Peyer's patch (tissue), 4 donors: Measurements from ENCODE around the gene CTSC.
"Not testable (repeated sequence)": the region's sequence is repeated elsewhere in the genome, so short reads cannot be mapped to it uniquely, and the experiment has no call there.

Experiments
- CTCF ChIP-seq, 6 experiments: fragments of 450-650 bp in 4 of 6; fragments of 200-600 bp in 2 of 6; sonication (generic) in 1 of 6; IDR thresholded peaks; one replicate each; pipeline ENCODE4 v1.5.1; 2017 to 2019; ENCODE audit warnings: antibody characterized with exemption in 6 of 6, mild to moderate bottlenecking in 3 of 6, moderate library complexity in 1 of 6
- POLR2A ChIP-seq, 2 donors: fragments of 450-650 bp; IDR thresholded peaks; one replicate each; pipeline ENCODE4 v1.5.1; 2017; ENCODE audit warnings: antibody characterized with exemption in 2 of 2, mild to moderate bottlenecking in 2 of 2, moderate library complexity in 2 of 2

GRCh38 chr11:88321412-88321811 lies 16.1 kb downstream of the CTSC start:
- TF ChIP-seq CTCF, POLR2A (IDR thresholded peaks at IDR 0.05): not testable (repeated sequence)
